WI38 (cell line): ENCODE results near the gene GMEB2.

ENCODE experiments used
- H3K4me3 ChIP-seq: 2 replicates; pipeline ENCODE4 v1.5.1; 2011; ENCODE audit warnings: low read depth, mild to moderate bottlenecking, control low read depth, low read length
- TF ChIP-seq, protein P1 (sequence below): IDR thresholded peaks from 2 replicates; pipeline ENCODE4 v1.5.1; 2012; ENCODE audit warnings: low read depth, mild to moderate bottlenecking, control low read depth, low read length

Gene GMEB2

DNA sequence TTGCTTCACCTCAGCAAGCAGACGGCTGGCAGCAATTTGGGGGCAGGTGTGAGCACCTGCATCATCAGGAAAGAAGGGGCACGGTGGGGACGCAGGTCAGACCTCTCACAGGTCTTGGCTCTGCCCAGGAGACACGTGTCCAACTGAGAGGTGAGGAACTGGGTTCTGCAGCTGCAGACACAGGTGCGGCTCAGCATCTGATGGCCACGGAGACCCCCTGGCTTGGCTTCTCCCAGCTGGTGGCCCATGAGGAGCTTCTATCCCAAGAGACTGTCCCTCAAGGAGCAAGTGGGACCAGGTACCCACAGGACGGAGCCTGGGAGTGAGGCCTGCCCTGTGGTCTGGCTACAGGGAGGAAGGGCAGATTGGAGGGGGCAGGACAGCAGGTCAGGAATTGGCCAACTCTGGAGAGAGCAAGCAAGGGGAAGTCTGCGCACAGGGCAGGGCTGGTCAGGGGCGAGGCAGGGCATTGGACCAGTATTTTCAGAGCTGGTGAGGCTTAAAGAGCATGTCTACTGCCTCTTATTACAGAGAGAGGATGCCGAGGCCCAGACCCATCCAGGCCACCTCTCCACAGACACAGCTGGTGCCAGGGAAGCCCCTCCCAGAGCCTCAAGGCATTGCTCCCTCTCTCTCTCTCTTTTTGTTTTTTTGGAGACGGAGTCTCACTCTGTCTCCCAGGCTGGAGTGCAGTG lies 22.1 kb upstream of the GMEB2 start:
- H3K4me3 ChIP-seq = no peak overlapping the region
- TF ChIP-seq, protein P1, sequence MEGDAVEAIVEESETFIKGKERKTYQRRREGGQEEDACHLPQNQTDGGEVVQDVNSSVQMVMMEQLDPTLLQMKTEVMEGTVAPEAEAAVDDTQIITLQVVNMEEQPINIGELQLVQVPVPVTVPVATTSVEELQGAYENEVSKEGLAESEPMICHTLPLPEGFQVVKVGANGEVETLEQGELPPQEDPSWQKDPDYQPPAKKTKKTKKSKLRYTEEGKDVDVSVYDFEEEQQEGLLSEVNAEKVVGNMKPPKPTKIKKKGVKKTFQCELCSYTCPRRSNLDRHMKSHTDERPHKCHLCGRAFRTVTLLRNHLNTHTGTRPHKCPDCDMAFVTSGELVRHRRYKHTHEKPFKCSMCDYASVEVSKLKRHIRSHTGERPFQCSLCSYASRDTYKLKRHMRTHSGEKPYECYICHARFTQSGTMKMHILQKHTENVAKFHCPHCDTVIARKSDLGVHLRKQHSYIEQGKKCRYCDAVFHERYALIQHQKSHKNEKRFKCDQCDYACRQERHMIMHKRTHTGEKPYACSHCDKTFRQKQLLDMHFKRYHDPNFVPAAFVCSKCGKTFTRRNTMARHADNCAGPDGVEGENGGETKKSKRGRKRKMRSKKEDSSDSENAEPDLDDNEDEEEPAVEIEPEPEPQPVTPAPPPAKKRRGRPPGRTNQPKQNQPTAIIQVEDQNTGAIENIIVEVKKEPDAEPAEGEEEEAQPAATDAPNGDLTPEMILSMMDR = no peak

DNA sequence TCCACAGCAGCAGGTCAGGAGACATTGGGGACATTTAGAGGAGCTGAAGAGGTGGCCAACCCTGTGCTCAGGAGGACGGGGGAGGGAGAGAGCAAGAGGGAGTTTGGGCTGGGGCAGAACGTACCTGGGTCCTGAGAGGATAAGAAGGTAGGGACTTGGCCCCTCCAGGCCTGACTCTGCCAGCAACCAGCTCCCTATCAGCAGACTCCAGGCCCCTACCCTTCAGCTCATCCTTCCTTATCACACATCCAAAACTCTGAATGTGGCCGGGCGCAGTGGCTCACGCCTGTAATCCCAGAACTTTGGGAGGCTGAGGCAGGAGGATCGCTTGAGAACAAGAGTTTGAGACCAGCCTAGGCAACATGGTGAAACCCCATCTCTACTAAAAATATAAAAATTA lies 21.3 kb upstream of the GMEB2 start:
- TF ChIP-seq, protein P1 = no peak
- no peak overlapping the region for H3K4me3 ChIP-seq

DNA sequence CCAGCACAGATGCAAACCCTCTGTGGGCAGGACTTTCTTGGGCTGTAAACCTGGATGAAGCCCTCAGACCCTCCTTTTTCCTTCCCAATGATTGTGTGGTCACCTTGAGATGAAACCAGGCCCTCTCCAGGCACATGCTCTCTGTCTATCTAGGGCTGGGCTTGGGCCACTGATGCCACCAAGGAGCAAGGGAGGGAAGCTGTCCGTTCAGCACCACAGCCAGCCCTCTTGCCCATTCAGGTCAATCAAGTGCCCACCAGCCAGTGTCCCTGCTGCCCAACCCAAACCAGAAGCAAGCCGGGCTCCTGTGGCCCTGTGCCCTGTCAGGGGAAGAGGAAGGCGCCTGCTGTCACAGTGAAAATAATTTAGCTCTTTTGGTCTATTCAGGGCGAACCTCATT lies 18.3 kb upstream of the GMEB2 start:
- no peak overlapping the region for H3K4me3 ChIP-seq
- TF ChIP-seq, protein P1 = no peak

DNA sequence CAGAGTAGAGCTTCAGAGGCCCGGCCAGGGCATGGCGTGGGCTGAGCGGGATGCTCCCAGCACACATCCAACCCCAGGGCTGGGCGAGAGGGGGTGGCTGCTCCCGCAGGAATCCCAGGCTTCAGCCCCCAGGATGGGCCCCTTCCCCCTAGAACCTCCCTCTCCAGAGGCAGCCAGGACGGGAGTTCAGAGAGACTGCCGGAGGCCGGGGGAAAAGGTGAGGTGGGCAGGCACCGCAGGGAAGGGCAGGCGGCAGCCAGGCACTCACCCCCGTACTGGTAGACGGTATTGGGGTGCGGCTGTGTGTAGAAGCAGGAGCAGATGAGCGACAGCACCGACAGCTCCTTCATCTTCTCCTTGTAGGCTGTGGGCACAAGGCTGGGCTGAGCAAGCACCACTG lies 17.0 kb upstream of the GMEB2 start:
- no peak overlapping the region for H3K4me3 ChIP-seq
- TF ChIP-seq, protein P1 = no peak

DNA sequence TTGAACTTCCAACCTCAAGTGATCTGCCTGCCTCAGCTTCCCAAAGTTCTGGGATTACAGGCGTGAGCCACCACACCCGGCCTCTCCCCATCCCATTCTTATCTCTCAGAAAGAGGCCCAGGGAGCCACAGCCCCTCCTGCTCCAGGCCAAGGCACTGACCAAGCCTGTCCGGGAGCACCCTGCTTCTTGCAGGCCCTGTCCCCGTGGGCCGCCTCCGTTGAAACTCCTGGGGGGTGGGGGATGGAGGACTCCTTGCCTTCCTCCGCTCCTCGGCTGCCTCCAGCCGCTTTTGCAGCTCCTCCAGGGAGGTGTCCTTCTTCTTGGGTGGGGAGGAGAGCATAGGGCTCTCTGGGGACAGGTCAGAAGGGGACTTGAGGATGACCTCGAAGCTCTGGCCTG lies 16.6 kb upstream of the GMEB2 start:
- TF ChIP-seq, protein P1 = no peak
- H3K4me3 ChIP-seq = no peak overlapping the region

DNA sequence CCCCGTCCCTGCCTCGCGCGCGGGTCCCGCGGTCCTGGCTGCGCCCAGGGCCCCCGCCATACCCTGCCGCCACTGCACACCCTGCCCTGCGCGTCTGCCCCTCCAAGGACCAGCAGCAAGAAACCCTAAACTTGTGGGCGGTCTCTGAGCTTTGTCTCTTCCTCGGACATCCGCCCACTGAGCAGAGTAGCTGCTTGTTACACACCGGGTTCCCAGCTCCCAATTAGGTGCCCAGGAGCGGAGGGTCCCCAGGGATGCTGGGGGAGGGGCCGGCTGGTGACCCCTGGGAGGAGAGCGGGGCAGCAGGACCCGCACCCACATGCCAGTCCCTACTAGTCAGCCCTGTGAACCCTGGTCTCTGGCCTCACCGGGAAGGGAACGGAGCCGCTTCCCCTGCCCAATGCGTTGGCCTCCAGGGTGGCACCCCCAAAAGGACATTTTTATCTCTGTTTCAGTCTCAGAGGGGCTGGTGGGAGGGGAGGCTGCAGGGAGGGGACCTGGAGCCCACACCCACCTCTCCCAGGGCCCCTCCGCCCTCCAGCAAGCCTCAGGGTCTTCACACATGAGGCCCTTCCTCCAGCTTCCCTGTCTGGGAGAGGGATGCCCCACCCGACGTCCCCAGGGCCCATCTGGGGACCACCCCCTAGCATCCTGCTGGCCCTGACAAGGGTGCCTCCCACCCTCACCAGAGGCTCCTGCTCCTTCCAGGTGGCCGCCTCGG lies 15.8 kb upstream of the GMEB2 start:
- H3K4me3 ChIP-seq = no peak overlapping the region; the same call in 1 of the 2 replicates
- TF ChIP-seq, protein P1 = no peak

DNA sequence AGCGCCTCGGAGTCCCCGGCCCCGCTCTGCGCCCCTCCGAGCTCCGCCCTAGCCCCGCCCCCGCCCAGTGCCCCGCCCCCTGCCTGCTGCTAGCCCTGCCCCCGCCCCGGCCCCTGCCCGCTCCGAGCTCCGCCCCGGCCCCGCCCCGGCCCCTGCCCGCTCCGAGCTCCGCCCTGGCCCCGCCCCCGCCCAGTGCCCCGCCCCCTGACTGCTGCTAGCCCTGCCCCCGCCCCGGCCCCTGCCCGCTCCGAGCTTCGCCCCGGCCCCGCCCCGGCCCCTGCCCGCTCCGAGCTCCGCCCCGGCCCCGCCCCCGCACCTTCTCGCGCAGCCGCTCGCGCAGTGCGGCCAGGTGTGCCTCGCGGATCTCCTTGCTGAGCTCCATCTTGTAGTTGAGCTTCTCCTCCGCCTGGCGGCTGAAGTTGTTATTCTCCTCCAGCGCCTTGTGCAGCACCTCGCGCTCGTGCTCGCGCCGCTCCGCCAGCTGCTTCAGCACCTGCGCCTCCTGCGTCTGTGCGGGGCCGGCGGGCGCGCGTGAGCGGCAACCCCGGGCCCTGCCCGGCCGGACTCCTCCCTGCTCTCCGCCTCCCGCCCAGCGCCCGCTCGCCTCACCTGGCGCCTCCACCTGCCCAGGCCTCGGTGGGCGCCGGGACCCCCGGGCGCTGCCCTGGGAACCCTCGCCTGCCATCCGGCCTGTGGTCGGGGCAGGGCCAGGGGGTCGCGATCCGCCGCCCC lies 15.1 kb upstream of the GMEB2 start:
- peak overlapping the region; percentile 44 for H3K4me3 ChIP-seq
- TF ChIP-seq, protein P1 = 0 out of 2 replicates have a peak, but pooled peaks have one; percentile 12
